Measurements from ENCODE around the gene MAPK8IP1. TPM values are rescaled to one million over a fixed set of nuclear protein-coding genes. Genes with fewer than 3 reads are reported as not detected.

The MAPK8IP1 gene
- total RNA-seq, 4 donors from 2014 or later = 3.6 to 8.0 (median 4.5) TPM

- peak overlapping the region; percentile 90 for H3K27ac ChIP-seq
- no peak overlapping the region for H3K4me3 ChIP-seq
- DNase-seq (ENCODE audit: low spot score in 2 of 2) = no peak
- 71% methylated on average over 5 of the region's 5 CpGs for WGBS
- H3K9me3 ChIP-seq = no peaks in the 10 kb centered on the region
- H3K4me1 ChIP-seq = peaks cover 52% of the 10 kb centered on the region
- no peaks in the 10 kb centered on the region for H3K27me3 ChIP-seq
- no peak for TF ChIP-seq EP300 (IDR thresholded peaks at IDR 0.05)
- TF ChIP-seq POLR2AphosphoS5 (IDR thresholded peaks at IDR 0.05) = no peak
- TF ChIP-seq, protein P1, sequence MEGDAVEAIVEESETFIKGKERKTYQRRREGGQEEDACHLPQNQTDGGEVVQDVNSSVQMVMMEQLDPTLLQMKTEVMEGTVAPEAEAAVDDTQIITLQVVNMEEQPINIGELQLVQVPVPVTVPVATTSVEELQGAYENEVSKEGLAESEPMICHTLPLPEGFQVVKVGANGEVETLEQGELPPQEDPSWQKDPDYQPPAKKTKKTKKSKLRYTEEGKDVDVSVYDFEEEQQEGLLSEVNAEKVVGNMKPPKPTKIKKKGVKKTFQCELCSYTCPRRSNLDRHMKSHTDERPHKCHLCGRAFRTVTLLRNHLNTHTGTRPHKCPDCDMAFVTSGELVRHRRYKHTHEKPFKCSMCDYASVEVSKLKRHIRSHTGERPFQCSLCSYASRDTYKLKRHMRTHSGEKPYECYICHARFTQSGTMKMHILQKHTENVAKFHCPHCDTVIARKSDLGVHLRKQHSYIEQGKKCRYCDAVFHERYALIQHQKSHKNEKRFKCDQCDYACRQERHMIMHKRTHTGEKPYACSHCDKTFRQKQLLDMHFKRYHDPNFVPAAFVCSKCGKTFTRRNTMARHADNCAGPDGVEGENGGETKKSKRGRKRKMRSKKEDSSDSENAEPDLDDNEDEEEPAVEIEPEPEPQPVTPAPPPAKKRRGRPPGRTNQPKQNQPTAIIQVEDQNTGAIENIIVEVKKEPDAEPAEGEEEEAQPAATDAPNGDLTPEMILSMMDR (IDR thresholded peaks at IDR 0.05) = no peak
- TF ChIP-seq POLR2A (IDR thresholded peaks at IDR 0.05) = no peak
- peaks cover 65% of the 10 kb centered on the region for H3K36me3 ChIP-seq
These were observed 25.1 kb upstream of the MAPK8IP1 start for GRCh38 chr11:45860348-45860747.

GRCh38 chr11:45860764-45861510, 24.5 kb upstream of the MAPK8IP1 start:
- no peak for DNase-seq (ENCODE audit: low spot score in 2 of 2)
- Histone ChIP-seq H3K9me3 (no peaks in the 10 kb centered on the region), H3K4me1 (peaks cover 47% of the 10 kb centered on the region), H3K36me3 (peaks cover 67% of the 10 kb centered on the region), H3K27ac (peak overlapping the region; percentile 90), H3K27me3 (no peaks in the 10 kb centered on the region), H3K4me3 (no peak overlapping the region)
- 80% methylated on average over 10 of the region's 10 CpGs for WGBS
- TF ChIP-seq EP300 (IDR thresholded peaks at IDR 0.05) = no peak
- no peak for TF ChIP-seq POLR2AphosphoS5 (IDR thresholded peaks at IDR 0.05)
- TF ChIP-seq, protein P1 (IDR thresholded peaks at IDR 0.05) = no peak
- TF ChIP-seq POLR2A (IDR thresholded peaks at IDR 0.05) = no peak

GRCh38 chr11:45864041-45864440, 21.4 kb upstream of the MAPK8IP1 start:
- Histone ChIP-seq H3K4me1 (peaks cover 17% of the 10 kb centered on the region), H3K9me3 (no peaks in the 10 kb centered on the region), H3K27ac (no peak overlapping the region), H3K36me3 (peaks cover 87% of the 10 kb centered on the region), H3K27me3 (no peaks in the 10 kb centered on the region), H3K4me3 (no peak overlapping the region)
- DNase-seq (ENCODE audit: low spot score in 2 of 2) = no peak
- TF ChIP-seq POLR2AphosphoS5 (IDR thresholded peaks at IDR 0.05) (no peak), POLR2A (IDR thresholded peaks at IDR 0.05) (no peak), EP300 (IDR thresholded peaks at IDR 0.05) (no peak)
- TF ChIP-seq, protein P1 (IDR thresholded peaks at IDR 0.05) = no peak

DNA sequence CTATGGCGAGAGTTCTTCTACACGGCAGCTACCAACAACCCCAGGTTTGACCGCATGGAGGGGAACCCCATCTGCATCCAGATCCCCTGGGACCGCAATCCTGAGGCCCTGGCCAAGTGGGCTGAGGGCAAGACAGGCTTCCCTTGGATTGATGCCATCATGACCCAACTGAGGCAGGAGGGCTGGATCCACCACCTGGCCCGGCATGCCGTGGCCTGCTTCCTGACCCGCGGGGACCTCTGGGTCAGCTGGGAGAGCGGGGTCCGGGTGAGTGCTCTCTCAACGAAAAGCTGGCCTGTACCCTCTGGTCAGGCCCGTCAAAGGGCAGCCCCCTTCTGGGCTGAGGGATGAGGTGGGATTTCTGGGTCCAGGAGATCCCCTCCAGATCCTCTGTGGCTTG, 15.9 kb upstream of the MAPK8IP1 start:
- no peak overlapping the region for H3K4me3 ChIP-seq

DNA sequence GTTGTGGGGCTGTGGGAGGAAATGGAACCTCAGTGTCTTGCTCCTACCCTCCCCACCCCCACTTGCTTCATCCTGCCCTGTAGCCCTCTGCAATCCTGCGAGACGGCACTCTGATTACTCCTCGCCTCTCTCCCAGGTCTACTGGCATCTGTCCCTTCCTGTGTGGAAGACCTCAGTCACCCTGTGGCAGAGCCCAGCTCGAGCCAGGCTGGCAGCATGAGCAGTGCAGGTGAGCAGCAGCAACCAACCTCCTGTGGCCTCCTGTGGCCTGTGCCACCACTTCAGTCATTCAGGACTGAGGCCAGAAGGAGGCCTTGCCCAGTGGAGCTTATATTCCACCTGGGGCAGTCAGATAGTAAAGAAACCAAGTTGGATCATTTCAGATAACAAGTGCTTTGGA, 14.7 kb upstream of the MAPK8IP1 start:
- Histone ChIP-seq H3K27me3 (no peaks in the 10 kb centered on the region), H3K9me3 (no peaks in the 10 kb centered on the region), H3K4me1 (no peaks in the 10 kb centered on the region), H3K4me3 (no peak overlapping the region), H3K36me3 (peaks cover 100% of the 10 kb centered on the region), H3K27ac (no peak overlapping the region)
- no peak for DNase-seq (ENCODE audit: low spot score in 2 of 2)
- WGBS = 82% methylated on average over 4 of the region's 4 CpGs
- no peak for TF ChIP-seq EP300 (IDR thresholded peaks at IDR 0.05)
- no peak for TF ChIP-seq POLR2A (IDR thresholded peaks at IDR 0.05)

More for the DNA sequence above, 15.9 kb upstream of the MAPK8IP1 start:
- Histone ChIP-seq H3K27ac (no peak overlapping the region), H3K9me3 (no peaks in the 10 kb centered on the region), H3K27me3 (no peaks in the 10 kb centered on the region), H3K4me1 (no peaks in the 10 kb centered on the region), H3K36me3 (peaks cover 100% of the 10 kb centered on the region)
- DNase-seq (ENCODE audit: low spot score in 2 of 2) = no peak
- WGBS = 94% methylated on average over 10 of the region's 12 CpGs
- TF ChIP-seq POLR2AphosphoS5 (IDR thresholded peaks at IDR 0.05) (no peak), EP300 (IDR thresholded peaks at IDR 0.05) (no peak), POLR2A (IDR thresholded peaks at IDR 0.05) (no peak)
- TF ChIP-seq, protein P1 (IDR thresholded peaks at IDR 0.05) = no peak

Data from suprapubic skin (tissue), 4 donors.